Ectodermal cell (in vitro differentiated cells): Measurements from ENCODE around the gene EHBP1.

Source experiments
- H3K27ac ChIP-seq: 2 replicates; pipeline ENCODE4 v1.7.0; 2013; ENCODE audit warnings: mild to moderate bottlenecking, low read depth, low read length; ENCODE audit not compliant: insufficient read depth, poor library complexity, severe bottlenecking
- H3K27me3 ChIP-seq: 2 replicates; pipeline ENCODE4 v1.7.0; 2013; ENCODE audit warnings: mild to moderate bottlenecking, low read length; ENCODE audit not compliant: insufficient read depth, control insufficient read depth, poor library complexity, severe bottlenecking
- H3K36me3 ChIP-seq: one replicate; pipeline ENCODE4 v1.7.0; 2013; ENCODE audit warnings: low read length; ENCODE audit not compliant: control insufficient read depth, insufficient read depth
- H3K4me1 ChIP-seq: one replicate; pipeline ENCODE4 v1.7.0; 2013; ENCODE audit warnings: low read length; ENCODE audit not compliant: control insufficient read depth, insufficient read depth
- H3K4me3 ChIP-seq: 2 replicates; pipeline ENCODE4 v1.7.0; 2013; ENCODE audit warnings: low read depth, low read length, control low read depth; ENCODE audit not compliant: insufficient read depth
- H3K9me3 ChIP-seq: 2 replicates; pipeline ENCODE4 v1.7.0; 2013; ENCODE audit warnings: mild to moderate bottlenecking, low read length, moderate library complexity; ENCODE audit not compliant: control insufficient read depth
- WGBS, 2 experiments: methylation state at CpG; one replicate each; pipeline ENCODE4 v1.1.7; 2013; ENCODE audit warnings: missing lambda C conversion rate in 2 of 2; 5-methylcytosine and 5-hydroxymethylcytosine counted together

Gene EHBP1

GRCh38 chr2:62904344-62904743 lies 198.8 kb downstream of the EHBP1 start:
- Histone ChIP-seq H3K4me1 (no peaks in the 10 kb centered on the region), H3K36me3 (no peaks in the 10 kb centered on the region), H3K27ac (no peak overlapping the region), H3K27me3 (no peaks in the 10 kb centered on the region), H3K4me3 (no peak overlapping the region), H3K9me3 (no peaks in the 10 kb centered on the region)
- 93 to 98% methylated on average over 2 of the region's 2 CpGs for WGBS, 2 experiments

GRCh38 chr2:62908145-62908544 lies 202.6 kb downstream of the EHBP1 start:
- H3K27me3 ChIP-seq: no peaks in the 10 kb centered on the region
- H3K4me3 ChIP-seq: no peak overlapping the region
- H3K9me3 ChIP-seq: no peaks in the 10 kb centered on the region
- no peaks in the 10 kb centered on the region for H3K4me1 ChIP-seq
- no peak overlapping the region for H3K27ac ChIP-seq
- WGBS, 2 experiments: 96 to 100% methylated on average over 1 of the region's 1 CpG
- no peaks in the 10 kb centered on the region for H3K36me3 ChIP-seq

GRCh38 chr2:62913311-62913710 lies 207.8 kb downstream of the EHBP1 start:
- H3K27me3 ChIP-seq: no peaks in the 10 kb centered on the region
- H3K4me3 ChIP-seq: no peak overlapping the region

GRCh38 chr2:62919041-62919440 lies 213.5 kb downstream of the EHBP1 start:
- H3K27me3 ChIP-seq: no peaks in the 10 kb centered on the region
- no peaks in the 10 kb centered on the region for H3K4me1 ChIP-seq
- peaks cover 6% of the 10 kb centered on the region for H3K36me3 ChIP-seq
- no peak overlapping the region for H3K4me3 ChIP-seq
- H3K27ac ChIP-seq: no peak overlapping the region
- H3K9me3 ChIP-seq: no peaks in the 10 kb centered on the region
- WGBS, 2 experiments: 89 to 96% methylated on average over 2 of the region's 2 CpGs

More at GRCh38 chr2:62913311-62913710, 207.8 kb downstream of the EHBP1 start:
- Histone ChIP-seq H3K9me3 (no peaks in the 10 kb centered on the region), H3K4me1 (no peaks in the 10 kb centered on the region), H3K27ac (no peak overlapping the region), H3K36me3 (no peaks in the 10 kb centered on the region)

- no peaks in the 10 kb centered on the region for H3K4me1 ChIP-seq
- no peaks in the 10 kb centered on the region for H3K9me3 ChIP-seq
- H3K27ac ChIP-seq: no peak overlapping the region
- peaks cover 6% of the 10 kb centered on the region for H3K36me3 ChIP-seq
- no peaks in the 10 kb centered on the region for H3K27me3 ChIP-seq
- H3K4me3 ChIP-seq: no peak overlapping the region
Observed at GRCh38 chr2:62920070-62920469, 214.6 kb downstream of the EHBP1 start.

GRCh38 chr2:62923242-62923641 lies 217.7 kb downstream of the EHBP1 start:
- Histone ChIP-seq H3K27me3 (no peaks in the 10 kb centered on the region), H3K4me1 (no peaks in the 10 kb centered on the region), H3K4me3 (no peak overlapping the region), H3K9me3 (no peaks in the 10 kb centered on the region), H3K36me3 (peaks cover 6% of the 10 kb centered on the region), H3K27ac (no peak overlapping the region)

- 96 to 100% methylated on average over 2 of the region's 2 CpGs for WGBS, 2 experiments
- H3K4me3 ChIP-seq: no peak overlapping the region
- H3K9me3 ChIP-seq: no peaks in the 10 kb centered on the region
- H3K27me3 ChIP-seq: no peaks in the 10 kb centered on the region
- H3K36me3 ChIP-seq: peaks cover 6% of the 10 kb centered on the region
- no peak overlapping the region for H3K27ac ChIP-seq
- no peaks in the 10 kb centered on the region for H3K4me1 ChIP-seq
Observed at GRCh38 chr2:62923881-62924280, 218.4 kb downstream of the EHBP1 start.

GRCh38 chr2:62928015-62928414 lies 222.5 kb downstream of the EHBP1 start:
- WGBS, 2 experiments: 86 to 100% methylated on average over 1 to 2 of the region's 2 CpGs
- H3K36me3 ChIP-seq: peaks cover under 1% of the 10 kb centered on the region

GRCh38 chr2:62931536-62931935 lies 226.0 kb downstream of the EHBP1 start:
- no peaks in the 10 kb centered on the region for H3K9me3 ChIP-seq
- no peak overlapping the region for H3K4me3 ChIP-seq
- WGBS, 2 experiments: 93 to 99% methylated on average over 2 to 3 of the region's 3 CpGs
- H3K27me3 ChIP-seq: no peaks in the 10 kb centered on the region
- no peak overlapping the region for H3K27ac ChIP-seq
- H3K36me3 ChIP-seq: no peaks in the 10 kb centered on the region
- no peaks in the 10 kb centered on the region for H3K4me1 ChIP-seq

More at GRCh38 chr2:62928015-62928414, 222.5 kb downstream of the EHBP1 start:
- H3K27ac ChIP-seq: no peak overlapping the region
- H3K9me3 ChIP-seq: no peaks in the 10 kb centered on the region
- no peaks in the 10 kb centered on the region for H3K27me3 ChIP-seq
- no peaks in the 10 kb centered on the region for H3K4me1 ChIP-seq
- H3K4me3 ChIP-seq: no peak overlapping the region

- Histone ChIP-seq H3K4me1 (no peaks in the 10 kb centered on the region), H3K4me3 (no peak overlapping the region), H3K27me3 (no peaks in the 10 kb centered on the region), H3K36me3 (no peaks in the 10 kb centered on the region), H3K9me3 (no peaks in the 10 kb centered on the region), H3K27ac (no peak overlapping the region)
- WGBS, 2 experiments: 85% methylated on average over 2 of the region's 2 CpGs; no CpG with 5 or more reads in 1 of the 2 experiments
Observed at GRCh38 chr2:62933398-62933917, 227.9 kb downstream of the EHBP1 start.

GRCh38 chr2:62934517-62934916 lies 229.0 kb downstream of the EHBP1 start:
- H3K9me3 ChIP-seq: no peaks in the 10 kb centered on the region
- WGBS, 2 experiments: 94 to 97% methylated on average over 2 of the region's 2 CpGs
- no peaks in the 10 kb centered on the region for H3K36me3 ChIP-seq
- H3K4me1 ChIP-seq: no peaks in the 10 kb centered on the region
- H3K27me3 ChIP-seq: no peaks in the 10 kb centered on the region
- H3K27ac ChIP-seq: no peak overlapping the region
- H3K4me3 ChIP-seq: no peak overlapping the region
